NCI-H187 treated with DMSO at 0.1 percent for 48 hours (cell line): ENCODE results near the gene ATP2C2.
"Not testable (repeated sequence)": the region's sequence is repeated elsewhere in the genome, so short reads cannot be mapped to it uniquely, and the experiment has no call there.

Source experiments
- DNase-seq: peaks from one replicate; lab custom pipeline; 2025; lab: John Stamatoyannopoulos, UW

Gene ATP2C2

GRCh38 chr16:84451010-84451676 lies 82.8 kb downstream of the ATP2C2 start:
- DNase-seq, result not testable (repeated sequence)

GRCh38 chr16:84451781-84452180 lies 83.4 kb downstream of the ATP2C2 start:
- DNase-seq, result no peak

- DNase-seq, result no peak
Measured at GRCh38 chr16:84453061-84453752, 84.9 kb downstream of the ATP2C2 start.

- no peak for DNase-seq
Measured at GRCh38 chr16:84454611-84455010, 86.3 kb downstream of the ATP2C2 start.

GRCh38 chr16:84455031-84455430 lies 86.7 kb downstream of the ATP2C2 start:
- no peak for DNase-seq

GRCh38 chr16:84458606-84459532 lies 90.5 kb downstream of the ATP2C2 start:
- DNase-seq, result no peak

GRCh38 chr16:84459533-84459894 lies 91.2 kb downstream of the ATP2C2 start:
- DNase-seq, result no peak

- DNase-seq, result no peak
Measured at GRCh38 chr16:84459941-84460405, 91.6 kb downstream of the ATP2C2 start.

- no peak for DNase-seq
Measured at GRCh38 chr16:84460406-84461028, 92.2 kb downstream of the ATP2C2 start.

- DNase-seq, result no peak
Measured at GRCh38 chr16:84461029-84461412, 92.7 kb downstream of the ATP2C2 start.

- DNase-seq, result no peak
Measured at GRCh38 chr16:84461413-84462295, 93.3 kb downstream of the ATP2C2 start.

GRCh38 chr16:84462296-84463210 lies 94.2 kb downstream of the ATP2C2 start:
- DNase-seq, result no peak

- DNase-seq, result no peak
Measured at GRCh38 chr16:84463221-84463620, 94.9 kb downstream of the ATP2C2 start.

GRCh38 chr16:84464116-84464515 lies 95.8 kb downstream of the ATP2C2 start:
- DNase-seq, result no peak

- DNase-seq, result no peak
Measured at GRCh38 chr16:84465154-84465553, 96.8 kb downstream of the ATP2C2 start.

GRCh38 chr16:84466692-84467091 lies 98.4 kb downstream of the ATP2C2 start:
- DNase-seq, result no peak

GRCh38 chr16:84467256-84467655 lies 98.9 kb downstream of the ATP2C2 start:
- DNase-seq, result no peak

GRCh38 chr16:84467709-84468108 lies 99.4 kb downstream of the ATP2C2 start:
- no peak for DNase-seq

- DNase-seq, result no peak
Measured at GRCh38 chr16:84471316-84471715, 103.0 kb downstream of the ATP2C2 start.

GRCh38 chr16:84471966-84472365 lies 103.6 kb downstream of the ATP2C2 start:
- no peak for DNase-seq
